Left cardiac atrium (tissue), 4 donors: Measurements from ENCODE around the gene PCCB. TPM values are rescaled to one million over a fixed set of nuclear protein-coding genes. Genes with fewer than 3 reads are reported as not detected.
"Not testable (repeated sequence)": the region's sequence is repeated elsewhere in the genome, so short reads cannot be mapped to it uniquely, and the experiment has no call there.

Experiments
- ATAC-seq, 2 donors: fragments of 200-7000 bp; cut with Tn5 transposase; one replicate each; pipeline ENCODE4 v1.9.1; 2020; ENCODE audit warnings: mild to moderate bottlenecking in 2 of 2, moderate library complexity in 2 of 2
- DNase-seq: peaks from one replicate; pipeline ENCODE4 v3.0.0-alpha.2; 2020
- intact Hi-C, 2 donors: fragments of 100-400 bp; cut with DNase I; formaldehyde crosslinking; loops; one replicate each; pipeline versions ENCODE4 v1.14.1 to v1.15.1; 2022 to 2023
- total RNA-seq, 2 donors: library from RNA; stranded (reverse); fragmentation: NEBNext Ultra II Directional; extraction: Animal tissue kit (Norgen Biotek cat#: 25700); gene quantifications; one replicate each; pipeline ENCODE4 v1.2.1, GENCODE V29; 2021
- donor health status: DM: no; HTN: yes; CAD: no.
- donor health status: DM: no; HTN: yes; CAD: no; lungs with severe emphysema.
- donor health status: DM: yes; HTN: yes; CAD: no.
- donor health status: Dilated cardiomyopathy.

Gene PCCB
- total RNA-seq, 2 donors from 2014 or later = 67.7 to 70.8 TPM

- intact Hi-C loops = no loop called here
- DNase-seq (no peak), ATAC-seq (no peak)
Measured at GRCh38 chr3:136351905-136352304, 101.8 kb downstream of the PCCB start.

GRCh38 chr3:136353461-136353860 is 103.3 kb downstream of the PCCB start:
- intact Hi-C loops = no loop called here
- ATAC-seq (no peak), DNase-seq (no peak)

- intact Hi-C loops = no loop called here
- ATAC-seq = no peak
Measured at GRCh38 chr3:136366289-136366688, 116.1 kb downstream of the PCCB start.

GRCh38 chr3:136375800-136376199 is 125.7 kb downstream of the PCCB start:
- intact Hi-C loops, DNase-seq, ATAC-seq: not testable (repeated sequence)

More at GRCh38 chr3:136366289-136366688, 116.1 kb downstream of the PCCB start:
- DNase-seq = no peak

- DNase-seq (no peak), ATAC-seq (no peak)
- intact Hi-C loops = no loop called here
Measured at GRCh38 chr3:136377508-136377907, 127.4 kb downstream of the PCCB start.

- intact Hi-C loops = no loop called here
- no peak for DNase-seq
- no peak for ATAC-seq
Measured at GRCh38 chr3:136378011-136378410, 127.9 kb downstream of the PCCB start.

Other genes with a start within 250 kb of the PCCB start
- 10 to 100 TPM; 19.0 to 21.6 TPM for gene MSL2, start 54.0 kb upstream of the PCCB start, total RNA-seq